HepG2 (cell line): ENCODE data around the gene ZACN. TPM values are rescaled to one million over a fixed set of nuclear protein-coding genes. Genes with fewer than 3 reads are reported as not detected.
A peak's percentile ranks its signal among the peaks of the same experiment; 100 is the strongest.

Source experiments
- CEBPB ChIP-seq: IDR thresholded peaks from 2 replicates; pipeline ENCODE4 v1.6.1; 2011; ENCODE audit warnings: low read depth, low read length, improper control_type of control experiment, borderline replicate concordance
- EHMT2 ChIP-seq: fragments of 200-600 bp; sonication (generic); IDR thresholded peaks from 2 replicates; pipeline ENCODE4 v1.7.0; 2017; ENCODE audit warnings: antibody characterized with exemption, low read depth, low read length, borderline replicate concordance
- EZH2 ChIP-seq: conservative IDR thresholded peaks from 2 replicates; pipeline ENCODE4 v1.6.1; 2012; ENCODE audit warnings: mild to moderate bottlenecking, low read depth, low read length, moderate library complexity
- GTF2F1 ChIP-seq: fragments of 150-350 bp; IDR thresholded peaks from 2 replicates; pipeline ENCODE4 v1.6.1; 2014; ENCODE audit warnings: low read length
- HOXA3 ChIP-seq: sonication (generic); formaldehyde crosslinking; IDR thresholded peaks from 2 replicates; pipeline ENCODE4 v1.5.0; 2020; ENCODE audit warnings: missing genetic modification reagents
- NFKBIZ ChIP-seq: IDR thresholded peaks from 2 replicates; pipeline ENCODE4 v1.6.1; 2018; ENCODE audit warnings: missing genetic modification reagents, missing compliant biosample characterization
- NFYB ChIP-seq: sonication (generic); formaldehyde crosslinking; IDR thresholded peaks from 2 replicates; pipeline ENCODE4 v1.4.0; 2020; ENCODE audit warnings: missing genetic modification reagents
- NKX3-1 ChIP-seq: sonication (generic); formaldehyde crosslinking; IDR thresholded peaks from 2 replicates; pipeline ENCODE4 v1.5.0; 2020; ENCODE audit warnings: missing genetic modification reagents
- NR2C2 ChIP-seq: sonication (generic); formaldehyde crosslinking; IDR thresholded peaks from 2 replicates; pipeline ENCODE4 v1.4.0; 2020; ENCODE audit warnings: missing genetic modification reagents, mild to moderate bottlenecking, moderate library complexity, borderline replicate concordance
- NR2F6 ChIP-seq, 2 experiments: IDR thresholded peaks; 2 replicates each; pipeline ENCODE4 v1.6.1; 2016; ENCODE audit warnings: antibody characterized with exemption in 1 of 2, mild to moderate bottlenecking in 1 of 2
- PHF21A ChIP-seq: sonication (generic); formaldehyde crosslinking; IDR thresholded peaks from 2 replicates; pipeline ENCODE4 v1.5.0; 2020; ENCODE audit warnings: mild to moderate bottlenecking, missing genetic modification reagents
- POLR2G ChIP-seq: fragments of 200-400 bp; formaldehyde crosslinking; IDR thresholded peaks from 2 replicates; pipeline ENCODE4 v1.6.1; 2018; ENCODE audit warnings: mild to moderate bottlenecking, low read depth, low read length, moderate library complexity
- SNRNP70 ChIP-seq: fragments of 200-400 bp; formaldehyde crosslinking; IDR thresholded peaks from 2 replicates; pipeline ENCODE4 v1.6.1; 2017; ENCODE audit warnings: mild to moderate bottlenecking, low read depth, low read length, moderate library complexity
- SP2 ChIP-seq: sonication (generic); formaldehyde crosslinking; IDR thresholded peaks from 2 replicates; pipeline ENCODE4 v1.5.1; 2020; ENCODE audit warnings: mild to moderate bottlenecking, missing genetic modification reagents
- TRIM24 ChIP-seq: sonication (generic); formaldehyde crosslinking; IDR thresholded peaks from 2 replicates; pipeline ENCODE4 v1.8.0; 2022; ENCODE audit warnings: mild to moderate bottlenecking, missing genetic modification reagents
- ZBTB14 ChIP-seq: sonication (generic); formaldehyde crosslinking; IDR thresholded peaks from 2 replicates; pipeline ENCODE4 v1.4.0; 2020; ENCODE audit warnings: missing genetic modification reagents
- ZMYM4 ChIP-seq: sonication (generic); formaldehyde crosslinking; IDR thresholded peaks from 2 replicates; pipeline ENCODE4 v1.8.1; 2023; ENCODE audit warnings: mild to moderate bottlenecking, missing genetic modification reagents
- ZNF136 ChIP-seq: sonication (generic); formaldehyde crosslinking; IDR thresholded peaks from 2 replicates; pipeline ENCODE4 v1.8.1; 2022; ENCODE audit warnings: low read depth, mild to moderate bottlenecking, moderate library complexity, missing genetic modification reagents
- ZNF24 ChIP-seq: fragments of 450-650 bp; IDR thresholded peaks from 2 replicates; pipeline ENCODE4 v1.6.1; 2017; ENCODE audit warnings: antibody characterized with exemption, mild to moderate bottlenecking
- ZNF335 ChIP-seq: sonication (generic); formaldehyde crosslinking; IDR thresholded peaks from 2 replicates; pipeline ENCODE4 v1.4.0; 2020; ENCODE audit warnings: missing genetic modification reagents
- ZNF619 ChIP-seq: sonication (generic); formaldehyde crosslinking; IDR thresholded peaks from 2 replicates; pipeline ENCODE4 v1.4.0; 2020; ENCODE audit warnings: mild to moderate bottlenecking, missing genetic modification reagents
- ZNF720 ChIP-seq: sonication (generic); formaldehyde crosslinking; IDR thresholded peaks from 2 replicates; pipeline ENCODE4 v1.4.0; 2020; ENCODE audit warnings: missing genetic modification reagents
- ZNF747 ChIP-seq: sonication (generic); formaldehyde crosslinking; IDR thresholded peaks from 2 replicates; pipeline ENCODE4 v1.8.1; 2023; ENCODE audit warnings: missing genetic modification reagents, mild to moderate bottlenecking, borderline replicate concordance
- polyA plus RNA-seq, 8 experiments: library from polyadenylated mRNA; depleted of rRNA in 3 of 8; stranded (reverse) in 7 of 8; unstranded in 1 of 8; fragments of >200 nt; fragmentation: Illumina TruSeq in 4 of 8; extraction: Trizol in 4 of 8; gene quantifications; 2 replicates each; pipeline versions ENCODE4 v1.2.1 to v1.2.3, GENCODE V29; 2011 to 2016; ENCODE audit warnings: low read depth in 4 of 8, missing spikeins in 1 of 8, mixed read lengths in 1 of 8; ENCODE audit not compliant: insufficient read depth in 1 of 8
- total RNA-seq, 5 experiments: library from RNA; depleted of rRNA; stranded (reverse); fragments of >200 nt; fragmentation: Illumina TruSeq; extraction: Trizol; gene quantifications; 2 replicates each; pipeline ENCODE4 v1.2.3, GENCODE V29; 2016; ENCODE audit warnings: low read depth in 1 of 5
- TF ChIP-seq, protein P1 (sequence below): sonication (generic); formaldehyde crosslinking; IDR thresholded peaks from 2 replicates; pipeline ENCODE4 v1.9.0; 2021; ENCODE audit warnings: mild to moderate bottlenecking, missing genetic modification reagents

Gene ZACN
- total and polyA plus RNA-seq, 2 of the 13 experiments (the other 11 are each of a cell fraction or from before 2014, with no cell fraction given): 0.11 to 0.15 TPM

- peak; percentile 76 for TF ChIP-seq SP2
- no peak for TF ChIP-seq NR2F6 (IDR thresholded peaks at IDR 0.05)
- TF ChIP-seq NR2F6 (CRISPR knock-in tag; IDR thresholded peaks at IDR 0.05): peak; percentile 74; the same call in 1 of the 2 replicates
- TF ChIP-seq NFKBIZ (CRISPR knock-in tag): 0 out of 2 replicates have a peak, but pooled peaks have one; percentile 91
- TF ChIP-seq PHF21A (CRISPR knock-in tag): peak; percentile 93
- no peak for TF ChIP-seq ZNF720
- no peak for TF ChIP-seq TRIM24 (CRISPR knock-in tag)
- TF ChIP-seq EHMT2: no peak
- TF ChIP-seq, protein P1, sequence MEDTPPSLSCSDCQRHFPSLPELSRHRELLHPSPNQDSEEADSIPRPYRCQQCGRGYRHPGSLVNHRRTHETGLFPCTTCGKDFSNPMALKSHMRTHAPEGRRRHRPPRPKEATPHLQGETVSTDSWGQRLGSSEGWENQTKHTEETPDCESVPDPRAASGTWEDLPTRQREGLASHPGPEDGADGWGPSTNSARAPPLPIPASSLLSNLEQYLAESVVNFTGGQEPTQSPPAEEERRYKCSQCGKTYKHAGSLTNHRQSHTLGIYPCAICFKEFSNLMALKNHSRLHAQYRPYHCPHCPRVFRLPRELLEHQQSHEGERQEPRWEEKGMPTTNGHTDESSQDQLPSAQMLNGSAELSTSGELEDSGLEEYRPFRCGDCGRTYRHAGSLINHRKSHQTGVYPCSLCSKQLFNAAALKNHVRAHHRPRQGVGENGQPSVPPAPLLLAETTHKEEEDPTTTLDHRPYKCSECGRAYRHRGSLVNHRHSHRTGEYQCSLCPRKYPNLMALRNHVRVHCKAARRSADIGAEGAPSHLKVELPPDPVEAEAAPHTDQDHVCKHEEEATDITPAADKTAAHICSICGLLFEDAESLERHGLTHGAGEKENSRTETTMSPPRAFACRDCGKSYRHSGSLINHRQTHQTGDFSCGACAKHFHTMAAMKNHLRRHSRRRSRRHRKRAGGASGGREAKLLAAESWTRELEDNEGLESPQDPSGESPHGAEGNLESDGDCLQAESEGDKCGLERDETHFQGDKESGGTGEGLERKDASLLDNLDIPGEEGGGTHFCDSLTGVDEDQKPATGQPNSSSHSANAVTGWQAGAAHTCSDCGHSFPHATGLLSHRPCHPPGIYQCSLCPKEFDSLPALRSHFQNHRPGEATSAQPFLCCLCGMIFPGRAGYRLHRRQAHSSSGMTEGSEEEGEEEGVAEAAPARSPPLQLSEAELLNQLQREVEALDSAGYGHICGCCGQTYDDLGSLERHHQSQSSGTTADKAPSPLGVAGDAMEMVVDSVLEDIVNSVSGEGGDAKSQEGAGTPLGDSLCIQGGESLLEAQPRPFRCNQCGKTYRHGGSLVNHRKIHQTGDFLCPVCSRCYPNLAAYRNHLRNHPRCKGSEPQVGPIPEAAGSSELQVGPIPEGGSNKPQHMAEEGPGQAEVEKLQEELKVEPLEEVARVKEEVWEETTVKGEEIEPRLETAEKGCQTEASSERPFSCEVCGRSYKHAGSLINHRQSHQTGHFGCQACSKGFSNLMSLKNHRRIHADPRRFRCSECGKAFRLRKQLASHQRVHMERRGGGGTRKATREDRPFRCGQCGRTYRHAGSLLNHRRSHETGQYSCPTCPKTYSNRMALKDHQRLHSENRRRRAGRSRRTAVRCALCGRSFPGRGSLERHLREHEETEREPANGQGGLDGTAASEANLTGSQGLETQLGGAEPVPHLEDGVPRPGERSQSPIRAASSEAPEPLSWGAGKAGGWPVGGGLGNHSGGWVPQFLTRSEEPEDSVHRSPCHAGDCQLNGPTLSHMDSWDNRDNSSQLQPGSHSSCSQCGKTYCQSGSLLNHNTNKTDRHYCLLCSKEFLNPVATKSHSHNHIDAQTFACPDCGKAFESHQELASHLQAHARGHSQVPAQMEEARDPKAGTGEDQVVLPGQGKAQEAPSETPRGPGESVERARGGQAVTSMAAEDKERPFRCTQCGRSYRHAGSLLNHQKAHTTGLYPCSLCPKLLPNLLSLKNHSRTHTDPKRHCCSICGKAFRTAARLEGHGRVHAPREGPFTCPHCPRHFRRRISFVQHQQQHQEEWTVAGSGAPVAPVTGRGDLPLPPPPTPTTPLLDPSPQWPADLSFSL (CRISPR knock-in tag): no peak
- peak; percentile 51; the same call in 1 of the 2 replicates for TF ChIP-seq NFYB (CRISPR knock-in tag)
- peak; percentile 93 for TF ChIP-seq ZNF619 (CRISPR knock-in tag)
- peak; percentile 82; the same call in 1 of the 2 replicates for TF ChIP-seq ZMYM4 (CRISPR knock-in tag)
- peak; percentile 98; the same call in 1 of the 2 replicates for TF ChIP-seq ZNF136 (CRISPR knock-in tag)
- peak; percentile 93; the same call in 1 of the 2 replicates for TF ChIP-seq ZNF747 (CRISPR knock-in tag)
- no peak for TF ChIP-seq EZH2
- no peak for TF ChIP-seq ZNF24
- peak; percentile 83 for TF ChIP-seq NKX3-1
- TF ChIP-seq GTF2F1: 0 out of 2 replicates have a peak, but pooled peaks have one; percentile 32
- peak; percentile 95 for TF ChIP-seq NR2C2 (CRISPR knock-in tag)
- no peak for TF ChIP-seq CEBPB
- 0 out of 2 replicates have a peak, but pooled peaks have one; percentile 17 for TF ChIP-seq ZBTB14 (CRISPR knock-in tag)
- TF ChIP-seq ZNF335: peak; percentile 92
- TF ChIP-seq SNRNP70: no peak
- TF ChIP-seq POLR2G: peak; percentile 98
- TF ChIP-seq HOXA3: peak; percentile 97
These were observed 6.7 kb upstream of the ZACN start, which contains the start of gene SRP68 (continued) for GRCh38 chr17:76072148-76072858.
